Measurements from ENCODE around the gene TET1. TPM values are rescaled to one million over a fixed set of nuclear protein-coding genes. Genes with fewer than 3 reads are reported as not detected.

The TET1 gene
- total and polyA plus RNA-seq, 2 donors from 2014 or later, result 0.22 to 2.2 TPM

DNA sequence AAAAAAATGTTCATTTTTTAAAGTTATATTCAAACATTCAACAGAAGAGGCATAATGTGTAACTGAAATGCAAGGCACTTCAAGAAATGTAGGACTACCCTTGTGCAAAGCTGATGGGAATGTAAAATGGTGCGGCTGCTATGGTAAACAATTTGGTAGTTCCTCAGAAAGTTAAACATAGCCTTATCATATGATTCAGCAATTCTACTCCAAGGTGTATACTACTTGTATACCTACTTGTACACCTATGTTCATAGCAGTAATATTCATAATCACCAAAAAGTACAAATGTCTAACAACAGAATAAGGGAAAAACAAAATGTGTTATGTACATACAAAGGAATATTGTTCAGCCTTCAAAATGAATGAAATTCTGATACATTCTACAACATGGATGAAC lies 37.3 kb downstream of the TET1 start:
- intact Hi-C loops (cut with DNase I), result no loop called here
- no peaks in the 10 kb centered on the region for H3K27me3 ChIP-seq (ENCODE audit: control insufficient read depth, insufficient read depth, low read length)
- no peaks in the 10 kb centered on the region for H3K9me3 ChIP-seq (ENCODE audit: control insufficient read depth in 2 of 3, insufficient read depth in 1 of 3, low read length in 3 of 3)
- no peak for FAIRE-seq
- no peak overlapping the region for H3K9ac ChIP-seq (ENCODE audit: low read length in 3 of 3)
- peaks cover 0 to 5% (median 4%) of the 10 kb centered on the region in 3 donors for H3K4me1 ChIP-seq (ENCODE audit: control insufficient read depth in 2 of 3, insufficient read depth in 2 of 3, low read depth in 1 of 3, low read length in 3 of 3)
- TF ChIP-seq, protein P1, sequence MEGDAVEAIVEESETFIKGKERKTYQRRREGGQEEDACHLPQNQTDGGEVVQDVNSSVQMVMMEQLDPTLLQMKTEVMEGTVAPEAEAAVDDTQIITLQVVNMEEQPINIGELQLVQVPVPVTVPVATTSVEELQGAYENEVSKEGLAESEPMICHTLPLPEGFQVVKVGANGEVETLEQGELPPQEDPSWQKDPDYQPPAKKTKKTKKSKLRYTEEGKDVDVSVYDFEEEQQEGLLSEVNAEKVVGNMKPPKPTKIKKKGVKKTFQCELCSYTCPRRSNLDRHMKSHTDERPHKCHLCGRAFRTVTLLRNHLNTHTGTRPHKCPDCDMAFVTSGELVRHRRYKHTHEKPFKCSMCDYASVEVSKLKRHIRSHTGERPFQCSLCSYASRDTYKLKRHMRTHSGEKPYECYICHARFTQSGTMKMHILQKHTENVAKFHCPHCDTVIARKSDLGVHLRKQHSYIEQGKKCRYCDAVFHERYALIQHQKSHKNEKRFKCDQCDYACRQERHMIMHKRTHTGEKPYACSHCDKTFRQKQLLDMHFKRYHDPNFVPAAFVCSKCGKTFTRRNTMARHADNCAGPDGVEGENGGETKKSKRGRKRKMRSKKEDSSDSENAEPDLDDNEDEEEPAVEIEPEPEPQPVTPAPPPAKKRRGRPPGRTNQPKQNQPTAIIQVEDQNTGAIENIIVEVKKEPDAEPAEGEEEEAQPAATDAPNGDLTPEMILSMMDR (IDR thresholded peaks at IDR 0.05; ENCODE audit: borderline replicate concordance, extremely low read depth, insufficient read depth), result no peak
- H3K36me3 ChIP-seq (ENCODE audit: control insufficient read depth in 2 of 3, insufficient read depth in 3 of 3, low read length in 3 of 3), result no peaks in the 10 kb centered on the region
- no peak overlapping the region for H3K4me3 ChIP-seq (ENCODE audit: low read length in 3 of 3)
- DNase-seq, result no peak
- H3K27ac ChIP-seq (ENCODE audit: low read depth in 2 of 2, low read length in 2 of 2), result no peak overlapping the region

DNA sequence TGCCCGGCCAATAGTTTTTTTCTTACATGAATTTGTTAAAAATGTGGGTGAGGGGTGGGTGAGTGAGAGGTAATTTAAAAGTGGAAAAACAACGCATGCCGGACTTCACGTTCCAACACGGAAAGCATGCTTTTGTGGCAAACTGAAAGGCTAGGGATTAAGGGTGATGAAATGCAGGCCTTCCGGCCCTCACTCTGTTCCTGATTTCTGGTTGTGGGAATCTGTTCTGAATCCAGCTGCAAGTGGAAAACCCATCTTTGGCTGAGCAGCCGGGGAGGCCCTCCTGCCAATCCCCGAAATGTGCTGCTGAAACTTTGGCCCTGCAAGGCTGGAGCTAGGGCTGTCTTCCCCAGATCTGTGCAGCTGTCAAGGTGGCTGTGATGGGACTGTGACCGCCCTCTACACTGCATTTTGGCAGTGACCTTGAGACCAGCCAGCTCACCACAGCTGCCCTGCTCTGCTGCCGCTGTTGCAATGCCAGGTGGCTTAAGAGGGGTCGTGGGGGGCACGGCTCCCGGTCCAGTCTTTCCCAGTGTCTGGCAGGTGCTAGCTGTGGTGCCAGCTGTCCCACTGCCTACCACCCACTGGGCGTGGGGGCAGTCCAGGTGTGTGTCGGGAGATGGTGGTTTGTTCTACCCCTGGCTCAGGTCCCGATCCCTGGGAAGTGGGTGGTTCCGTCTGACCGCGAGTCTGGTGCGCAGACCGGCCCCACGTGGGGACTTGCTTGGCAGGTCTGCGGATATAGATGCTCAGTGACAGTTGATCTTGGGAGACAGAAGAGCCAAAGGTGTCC lies 39.0 kb downstream of the TET1 start:
- Histone ChIP-seq H3K4me1 (ENCODE audit: control insufficient read depth in 2 of 3, insufficient read depth in 2 of 3, low read depth in 1 of 3, low read length in 3 of 3) (peaks cover 0 to 5% (median 4%) of the 10 kb centered on the region in 3 donors), H3K9ac (ENCODE audit: low read length in 3 of 3) (no peak overlapping the region), H3K36me3 (ENCODE audit: control insufficient read depth in 2 of 3, insufficient read depth in 3 of 3, low read length in 3 of 3) (no peaks in the 10 kb centered on the region), H3K27me3 (ENCODE audit: control insufficient read depth, insufficient read depth, low read length) (no peaks in the 10 kb centered on the region), H3K27ac (ENCODE audit: low read depth in 2 of 2, low read length in 2 of 2) (no peak overlapping the region), H3K9me3 (ENCODE audit: control insufficient read depth in 2 of 3, insufficient read depth in 1 of 3, low read length in 3 of 3) (no peaks in the 10 kb centered on the region), H3K4me3 (ENCODE audit: low read length in 3 of 3) (peak overlapping the region in 2 of 3 donors; percentile 72 to 75)
- DNase-seq (peak; percentile 13 to 78 (median 41)), FAIRE-seq (no peak)
- intact Hi-C loops (cut with DNase I), result no loop called here
- TF ChIP-seq, protein P1 (IDR thresholded peaks at IDR 0.05; ENCODE audit: borderline replicate concordance, extremely low read depth, insufficient read depth), result no peak

DNA sequence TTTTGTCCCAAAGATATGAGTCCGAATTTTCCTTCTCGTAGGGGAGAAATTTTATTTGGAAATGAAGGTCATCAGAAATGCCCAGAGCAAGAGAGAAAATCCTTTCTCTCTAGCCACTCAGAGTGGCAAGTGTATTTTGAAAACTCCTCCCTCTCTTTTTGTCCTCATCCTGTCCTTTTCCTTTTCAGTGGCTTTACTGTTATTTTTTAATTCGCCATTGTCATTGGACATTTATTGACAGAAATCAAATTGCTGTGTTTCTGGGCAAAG lies 39.6 kb downstream of the TET1 start:
- Histone ChIP-seq H3K9me3 (ENCODE audit: control insufficient read depth in 2 of 3, insufficient read depth in 1 of 3, low read length in 3 of 3) (no peaks in the 10 kb centered on the region), H3K27me3 (ENCODE audit: control insufficient read depth, insufficient read depth, low read length) (no peaks in the 10 kb centered on the region), H3K4me1 (ENCODE audit: control insufficient read depth in 2 of 3, insufficient read depth in 2 of 3, low read depth in 1 of 3, low read length in 3 of 3) (peaks cover 0 to 5% (median 4%) of the 10 kb centered on the region in 3 donors), H3K36me3 (ENCODE audit: control insufficient read depth in 2 of 3, insufficient read depth in 3 of 3, low read length in 3 of 3) (no peaks in the 10 kb centered on the region), H3K4me3 (ENCODE audit: low read length in 3 of 3) (peak overlapping the region; percentile 72 to 75 (median 75)), H3K9ac (ENCODE audit: low read length in 3 of 3) (peak overlapping the region in 2 of 3 donors; percentile 60 to 78), H3K27ac (ENCODE audit: low read depth in 2 of 2, low read length in 2 of 2) (no peak overlapping the region)
- DNase-seq (no peak), FAIRE-seq (no peak)
- TF ChIP-seq, protein P1 (IDR thresholded peaks at IDR 0.05; ENCODE audit: borderline replicate concordance, extremely low read depth, insufficient read depth), result no peak
- intact Hi-C loops (cut with DNase I), result no loop called here

Measured in kidney (tissue), 14 donors.